IPS DF 4.7 (cell line): ENCODE measurements around the gene COG2.
"Not testable (repeated sequence)": the region's sequence is repeated elsewhere in the genome, so short reads cannot be mapped to it uniquely, and the experiment has no call there.

Experiments
- DNase-seq: peaks from one replicate; pipeline ENCODE4 v3.0.0-alpha.2; 2013; ENCODE audit warnings: low spot score; ENCODE audit errors: extremely low read depth

The COG2 gene

DNA sequence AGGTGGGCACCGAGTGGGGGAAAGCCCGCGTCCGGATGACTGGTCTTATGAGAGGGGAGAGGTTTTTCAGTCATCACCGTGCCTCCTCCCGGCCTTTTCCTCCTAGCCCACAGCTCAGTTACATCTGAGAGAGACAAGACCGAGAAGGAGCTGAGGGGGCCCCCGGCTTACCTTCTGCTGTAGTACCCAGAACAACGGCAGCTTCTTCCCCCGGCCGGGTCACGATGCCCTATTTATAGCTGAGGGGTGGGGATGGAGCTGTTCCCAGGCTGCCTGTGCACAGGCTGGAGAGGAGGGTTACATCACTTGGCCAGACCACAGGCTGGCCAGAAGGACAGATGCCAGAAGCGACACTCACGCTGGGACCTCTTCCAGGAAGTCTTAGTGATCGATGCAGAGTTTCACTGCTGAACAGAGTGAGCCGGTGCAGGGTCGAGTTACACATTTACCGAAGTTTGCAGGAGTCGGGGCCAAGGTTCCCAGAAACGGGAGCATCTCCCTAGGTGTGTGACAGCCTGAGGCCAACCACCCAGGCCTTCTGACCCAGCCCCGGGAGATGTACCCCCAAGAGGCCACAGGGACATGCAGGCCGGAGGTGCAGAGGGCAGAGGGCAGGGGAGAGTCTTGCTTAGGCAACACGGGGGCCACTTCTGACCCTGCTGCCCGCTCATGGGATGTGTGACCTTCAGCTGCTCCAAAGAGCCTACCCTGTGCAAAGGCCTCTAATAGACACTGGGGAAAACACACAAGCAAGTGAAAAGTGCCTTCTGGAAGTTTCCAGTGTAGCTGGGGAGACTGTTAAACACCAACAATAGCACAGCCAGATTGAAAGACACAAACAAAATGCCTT is 71.9 kb downstream of the COG2 start, which contains the start of gene AGT:
AGT (minus strand) TSS at position 208 of the 850 bp plus-strand sequence. CDS start 3,299 bp downstream, outside the sequence.
- no peak for DNase-seq

DNA sequence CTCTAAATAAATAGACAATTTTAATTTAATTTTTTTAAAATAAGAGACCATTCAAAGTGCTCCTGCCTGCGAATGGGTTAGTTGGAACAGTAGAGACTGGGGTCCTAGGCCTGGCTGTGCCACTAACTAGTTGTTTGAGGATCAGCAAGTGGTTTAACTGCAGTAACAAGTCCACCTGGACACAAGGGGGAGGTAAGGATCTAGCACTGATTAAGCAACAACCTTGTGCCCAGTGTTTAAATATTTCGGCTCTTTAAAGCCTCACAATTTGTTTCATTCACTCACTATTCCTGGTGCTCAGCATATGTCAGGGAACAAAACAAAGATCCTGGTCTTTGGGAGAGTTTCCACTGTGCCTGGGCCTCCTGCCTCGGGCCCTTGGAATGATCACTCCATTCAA is 73.2 kb downstream of the COG2 start:
- DNase-seq, result no peak

DNA sequence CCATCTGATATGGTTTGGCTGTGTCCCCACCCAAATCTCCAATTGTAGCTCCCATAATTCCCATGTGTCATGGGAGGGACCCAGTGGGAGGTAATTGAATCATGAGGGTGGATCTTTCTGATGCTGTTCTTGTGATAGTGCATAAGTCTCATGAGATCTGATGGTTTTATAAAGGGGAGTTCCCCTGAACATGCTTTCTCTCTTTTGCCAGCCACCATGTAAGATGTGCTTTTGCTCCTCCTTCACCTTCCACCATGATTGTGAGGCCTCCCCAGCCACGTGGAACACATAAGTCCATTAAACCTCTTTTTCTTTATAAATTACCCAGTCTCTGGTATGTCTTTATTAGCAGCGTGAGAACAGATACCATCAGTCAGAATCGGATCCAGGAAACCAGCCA is 74.2 kb downstream of the COG2 start:
- DNase-seq, result not testable (repeated sequence)

DNA sequence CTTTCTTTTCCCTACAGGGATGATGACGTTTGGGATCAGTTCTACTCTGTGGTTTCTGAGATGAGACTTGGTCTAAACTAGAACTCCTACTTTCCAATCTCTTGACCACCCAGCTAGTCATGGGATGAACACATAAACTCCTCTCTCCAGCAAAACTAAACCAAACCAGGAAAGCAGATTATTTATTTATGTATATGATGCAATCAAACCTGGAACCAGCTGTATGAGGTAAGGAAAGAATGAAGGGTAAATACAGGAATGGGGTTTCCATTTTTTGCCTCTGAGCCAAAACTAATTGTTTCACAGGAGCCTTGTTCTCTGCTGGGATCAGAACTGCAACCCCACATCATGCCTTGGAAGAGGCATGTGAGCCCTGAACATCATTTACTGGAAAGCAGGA is 75.0 kb downstream of the COG2 start:
- DNase-seq, result no peak

DNA sequence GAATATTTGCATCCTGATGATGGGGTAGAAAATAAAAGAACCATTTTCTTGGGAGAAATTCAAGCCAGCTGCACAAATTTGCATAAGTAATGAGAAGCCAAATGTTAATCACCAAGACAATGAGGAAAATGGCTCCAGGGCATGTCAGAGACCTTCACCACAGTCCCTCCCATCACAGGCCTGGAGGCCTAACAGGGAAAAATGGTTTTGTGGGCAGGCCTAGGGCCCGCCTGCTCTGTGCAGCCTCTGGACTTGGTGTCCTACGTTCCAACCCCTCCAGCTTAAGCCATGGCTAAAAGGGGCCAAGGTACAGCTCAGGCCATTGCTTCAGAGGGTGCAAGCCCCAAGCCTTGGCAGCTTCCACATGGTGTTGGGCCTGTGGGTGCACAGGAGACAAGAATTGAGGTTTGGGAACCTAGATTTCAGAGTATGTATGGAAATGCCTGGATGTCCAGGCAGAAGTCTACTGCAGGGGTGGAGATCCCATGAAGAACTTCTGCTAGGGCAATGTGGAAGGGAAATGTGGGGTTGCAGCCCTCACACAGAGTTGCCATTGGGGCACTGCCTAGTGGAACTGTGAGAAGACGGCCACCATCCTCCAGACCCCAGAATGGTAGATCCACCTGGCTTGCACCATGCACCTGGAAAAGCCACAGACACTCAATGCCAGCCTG is 79.7 kb downstream of the COG2 start:
- not testable (repeated sequence) for DNase-seq

DNA sequence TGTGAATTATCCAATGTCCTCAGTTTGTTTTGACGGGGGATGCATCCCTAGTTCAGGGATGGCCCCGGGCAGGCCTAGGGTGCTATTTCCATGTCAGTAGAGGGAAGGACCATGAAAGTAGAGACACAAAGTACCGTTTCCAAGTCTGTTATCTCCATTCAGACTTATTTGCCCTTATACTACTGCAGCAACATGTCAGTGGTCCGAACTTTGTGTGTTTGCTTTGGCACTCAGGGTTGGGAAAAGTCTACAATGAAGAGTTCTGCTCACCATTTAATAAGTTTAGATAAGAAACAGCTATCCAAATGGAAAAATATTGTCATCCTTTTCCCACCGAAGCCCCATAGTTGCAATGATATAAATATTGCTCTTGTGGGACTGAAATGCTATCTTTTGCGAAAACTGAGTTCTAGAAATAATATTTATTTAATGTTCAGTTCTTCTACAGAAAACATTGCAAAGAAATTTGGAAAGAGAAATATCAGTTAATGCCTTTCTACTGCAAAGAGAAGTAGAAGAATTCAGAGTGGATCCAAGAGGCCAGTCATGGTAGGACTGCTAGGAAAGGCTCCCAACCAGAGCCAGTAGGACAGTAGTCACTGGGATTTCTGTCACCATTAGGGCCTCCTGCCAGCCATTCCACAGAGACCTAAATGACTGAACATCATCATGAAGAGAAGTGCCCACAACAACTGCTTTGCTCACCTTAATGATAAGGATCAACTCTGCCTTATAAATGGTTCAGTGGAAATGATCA is 83.2 kb downstream of the COG2 start:
- no peak for DNase-seq

DNA sequence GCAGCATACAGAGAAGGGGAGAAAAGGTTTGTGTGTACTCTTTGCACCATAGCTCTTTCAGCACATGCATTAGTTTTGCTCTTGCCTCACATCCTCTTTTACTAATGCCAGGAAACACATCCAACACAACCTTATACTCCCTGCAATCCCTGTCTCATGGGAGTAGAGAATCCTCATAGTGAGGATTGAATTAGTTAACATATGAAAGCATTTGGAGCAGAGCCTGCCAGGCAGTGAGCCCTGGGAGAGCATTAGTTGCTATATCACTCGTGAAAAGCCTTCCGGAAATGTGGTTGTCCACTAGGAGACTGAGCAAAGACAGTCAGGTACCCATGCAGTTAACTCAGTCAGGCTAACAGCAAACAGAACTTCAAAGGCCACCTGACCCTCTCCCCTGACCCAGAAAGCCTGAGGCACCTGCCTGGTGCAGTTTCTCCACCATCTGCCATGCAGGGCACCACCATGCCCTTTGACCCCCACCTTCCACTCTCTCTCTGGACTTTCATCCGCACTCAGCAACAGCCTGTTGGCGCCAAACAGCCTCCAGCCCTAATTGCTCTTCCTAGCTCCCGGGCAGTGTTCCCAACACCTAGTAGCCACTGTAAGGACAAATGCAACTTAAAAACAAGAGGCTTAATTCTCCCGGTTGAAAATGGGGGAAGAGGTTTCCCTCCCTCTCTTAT is 86.6 kb downstream of the COG2 start:
- no peak for DNase-seq

DNA sequence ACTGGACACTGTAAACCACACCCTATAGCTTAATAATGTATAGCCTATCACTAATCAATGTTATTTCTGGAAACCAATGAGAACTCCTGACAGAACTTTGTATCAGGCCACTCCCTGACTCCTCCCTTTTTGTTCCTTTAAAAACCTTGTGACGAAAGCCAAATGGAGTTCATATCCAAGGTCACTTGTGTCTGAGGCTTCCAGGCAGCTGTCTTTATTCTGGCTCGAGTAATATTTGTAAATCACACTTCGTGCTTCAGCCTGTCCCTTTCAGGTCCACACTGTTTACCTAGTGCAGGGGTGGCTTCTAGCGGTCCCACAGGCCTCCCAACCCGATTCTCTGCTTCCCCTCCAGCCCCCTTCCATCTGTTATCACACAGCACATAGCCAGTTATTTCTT is 88.7 kb downstream of the COG2 start:
- DNase-seq, result no peak

DNA sequence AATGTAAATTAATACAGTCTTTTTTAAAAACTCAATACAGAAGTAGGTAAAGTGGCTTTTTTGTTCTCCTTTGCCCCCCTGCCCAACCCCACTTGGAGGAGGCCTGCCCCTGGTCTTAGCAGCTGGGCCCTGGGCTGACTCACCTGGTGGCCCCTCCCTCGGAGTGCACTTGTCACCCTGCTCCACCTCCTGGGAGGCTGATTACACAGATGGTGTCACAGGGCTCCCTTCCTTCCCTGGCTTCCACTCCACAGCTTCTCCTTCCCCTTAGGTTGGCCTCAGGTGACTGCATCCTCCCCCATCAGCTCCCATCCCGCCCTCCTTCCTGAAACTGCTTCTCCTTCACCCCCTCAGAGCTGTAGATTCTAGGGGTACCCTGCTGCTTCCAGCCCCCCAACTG is 93.2 kb downstream of the COG2 start:
- DNase-seq, result no peak

DNA sequence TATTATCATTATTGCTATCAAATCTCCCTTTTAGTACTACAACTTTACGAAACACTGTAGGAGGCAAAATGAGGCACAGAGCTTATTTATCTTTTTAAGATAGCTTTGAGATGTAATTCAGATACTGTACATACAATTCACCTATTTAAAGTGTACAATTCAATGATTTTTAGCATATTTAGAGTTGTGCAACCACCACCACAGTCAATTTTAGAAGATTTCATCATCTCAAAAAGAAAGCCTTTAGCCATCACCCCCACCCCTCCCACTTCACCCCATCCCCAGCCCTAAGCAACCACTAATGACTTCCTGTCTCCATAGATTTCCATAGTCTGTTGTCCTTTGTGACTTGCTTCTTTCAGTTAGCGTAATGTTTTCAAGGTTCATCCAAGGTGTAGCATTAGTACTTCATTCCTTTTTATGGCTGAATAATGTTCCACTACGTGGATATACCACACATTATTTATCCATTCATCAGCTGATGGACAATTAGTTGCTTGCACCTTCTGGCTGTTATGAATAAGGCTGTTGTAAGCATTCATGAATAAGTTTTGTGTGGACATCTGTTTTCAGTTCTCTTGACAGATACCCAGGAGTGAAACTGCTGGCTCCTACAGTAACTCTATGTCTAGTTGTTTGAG is 95.5 kb downstream of the COG2 start:
- no peak for DNase-seq

DNA sequence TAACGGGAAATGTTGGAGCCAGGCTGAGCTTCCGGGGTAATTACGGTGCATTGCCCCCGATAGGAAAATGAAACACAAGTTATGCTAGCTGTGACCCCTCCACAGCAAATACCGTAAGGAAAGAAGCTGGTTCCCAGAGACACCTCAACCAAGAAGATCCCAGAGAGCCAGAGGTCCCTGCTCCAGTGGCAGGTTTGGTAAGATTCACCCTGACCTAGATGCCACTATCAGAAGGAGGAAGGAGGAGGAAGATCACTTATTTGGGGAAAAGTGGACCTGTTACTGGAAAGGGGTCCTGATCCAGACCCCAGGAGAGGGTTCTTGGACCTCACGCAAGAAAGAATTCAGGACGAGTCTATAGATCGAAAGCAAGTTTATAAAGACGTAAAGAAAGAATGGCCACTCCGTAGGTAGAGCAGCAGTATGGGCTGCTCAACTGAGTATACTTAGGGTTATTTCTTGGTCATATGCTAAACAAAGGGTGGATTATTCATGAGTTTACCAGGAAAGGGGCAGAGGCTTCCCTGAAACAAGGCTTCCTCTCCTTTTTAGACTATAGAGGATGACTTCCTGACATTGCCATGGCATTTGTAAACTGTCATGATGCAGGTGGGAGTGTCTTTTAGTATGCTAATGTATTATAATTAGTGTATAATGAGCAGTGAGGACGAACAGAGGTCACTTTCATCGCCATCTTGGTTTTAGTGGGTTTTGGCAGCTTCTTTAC is 97.4 kb downstream of the COG2 start:
- DNase-seq, result no peak
